Tibial artery (tissue), 4 donors: ENCODE data around the gene COL5A2.

Experiments
- DNase-seq, 2 donors: peaks; one replicate each; pipeline ENCODE4 v3.0.0-alpha.2; 2019
- H3K27ac ChIP-seq, 2 donors: fragments of 200-600 bp; sonication (generic) in 1 of 2; 1 replicate in 1 of 2; 2 replicates in 1 of 2; pipeline ENCODE4 v1.5.1; 2018 to 2019; ENCODE audit warnings: mild to moderate bottlenecking in 1 of 2
- H3K27me3 ChIP-seq, 2 donors: fragments of 200-600 bp; sonication (generic) in 1 of 2; one replicate each; pipeline versions ENCODE4 v1.5.1 to v1.6.0; 2016 to 2019
- H3K36me3 ChIP-seq, 3 donors: fragments of 200-600 bp; sonication (generic) in 2 of 3; one replicate each; pipeline ENCODE4 v1.5.1; 2016 to 2019; ENCODE audit warnings: mild to moderate bottlenecking in 2 of 3
- H3K4me1 ChIP-seq, 4 donors: fragments of 200-600 bp; sonication (generic) in 2 of 4; 1 replicate in 3 of 4; 2 replicates in 1 of 4; pipeline ENCODE4 v1.5.1; 2016 to 2019
- H3K4me3 ChIP-seq, 2 donors: fragments of 200-600 bp; sonication (generic) in 1 of 2; 1 replicate in 1 of 2; 2 replicates in 1 of 2; pipeline ENCODE4 v1.5.1; 2018 to 2019; ENCODE audit warnings: mild to moderate bottlenecking in 2 of 2
- H3K9me3 ChIP-seq, 3 donors: fragments of 200-600 bp; sonication (generic) in 1 of 3; one replicate each; pipeline ENCODE4 v1.5.1; 2016 to 2019
- intact Hi-C: fragments of 100-400 bp; cut with DNase I; formaldehyde crosslinking; loops from one replicate; pipeline ENCODE4 v1.15.0; 2023; ENCODE audit warnings: low total_unique reads
- TF ChIP-seq, protein P1 (sequence below), 2 experiments: fragments of 200-600 bp in 1 of 2; fragments of 450-650 bp in 1 of 2; IDR thresholded peaks; one replicate each; pipeline ENCODE4 v1.5.1; 2017 to 2019; ENCODE audit warnings: antibody characterized with exemption in 2 of 2, mild to moderate bottlenecking in 1 of 2, moderate library complexity in 1 of 2

The COL5A2 gene

DNA sequence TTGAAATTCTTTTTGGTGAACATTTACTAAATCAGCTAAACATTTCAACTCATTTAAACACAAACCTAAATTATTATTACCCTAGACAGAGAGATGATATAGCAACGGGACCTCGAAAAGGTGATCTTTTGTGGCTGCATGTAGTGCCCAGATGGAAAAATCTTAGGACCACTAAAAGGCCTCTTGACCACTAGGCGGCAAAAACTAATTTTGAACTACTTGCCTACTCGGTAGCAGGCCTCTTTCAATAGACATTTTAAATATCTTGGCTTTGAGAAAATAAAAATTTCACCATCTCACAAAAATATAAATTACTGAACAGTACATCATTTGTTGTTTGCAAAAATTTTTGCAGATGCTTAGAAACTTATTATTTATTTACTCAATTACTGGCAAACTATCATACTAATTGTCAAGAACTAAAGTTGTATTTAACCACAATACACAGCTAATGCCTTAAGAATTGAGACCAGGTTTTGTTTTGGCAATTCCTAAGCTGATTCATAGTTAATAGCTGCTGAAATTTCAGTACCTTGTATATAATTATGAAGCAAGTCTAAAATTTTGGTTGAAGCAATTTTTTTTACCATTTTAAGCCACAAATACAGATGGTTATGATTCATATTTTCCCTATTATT is 196.0 kb downstream of the COL5A2 start:
- Histone ChIP-seq H3K4me1 (peaks cover 0 to 86% (median 8%) of the 10 kb centered on the region in 4 donors), H3K36me3 (peaks cover 18 to 38% (median 25%) of the 10 kb centered on the region in 3 donors), H3K9me3 (no peaks in the 10 kb centered on the region), H3K4me3 (peak overlapping the region; percentile 13 to 19), H3K27ac (peak overlapping the region; percentile 90), H3K27me3 (no peaks in the 10 kb centered on the region)
- TF ChIP-seq, protein P1, sequence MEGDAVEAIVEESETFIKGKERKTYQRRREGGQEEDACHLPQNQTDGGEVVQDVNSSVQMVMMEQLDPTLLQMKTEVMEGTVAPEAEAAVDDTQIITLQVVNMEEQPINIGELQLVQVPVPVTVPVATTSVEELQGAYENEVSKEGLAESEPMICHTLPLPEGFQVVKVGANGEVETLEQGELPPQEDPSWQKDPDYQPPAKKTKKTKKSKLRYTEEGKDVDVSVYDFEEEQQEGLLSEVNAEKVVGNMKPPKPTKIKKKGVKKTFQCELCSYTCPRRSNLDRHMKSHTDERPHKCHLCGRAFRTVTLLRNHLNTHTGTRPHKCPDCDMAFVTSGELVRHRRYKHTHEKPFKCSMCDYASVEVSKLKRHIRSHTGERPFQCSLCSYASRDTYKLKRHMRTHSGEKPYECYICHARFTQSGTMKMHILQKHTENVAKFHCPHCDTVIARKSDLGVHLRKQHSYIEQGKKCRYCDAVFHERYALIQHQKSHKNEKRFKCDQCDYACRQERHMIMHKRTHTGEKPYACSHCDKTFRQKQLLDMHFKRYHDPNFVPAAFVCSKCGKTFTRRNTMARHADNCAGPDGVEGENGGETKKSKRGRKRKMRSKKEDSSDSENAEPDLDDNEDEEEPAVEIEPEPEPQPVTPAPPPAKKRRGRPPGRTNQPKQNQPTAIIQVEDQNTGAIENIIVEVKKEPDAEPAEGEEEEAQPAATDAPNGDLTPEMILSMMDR (IDR thresholded peaks at IDR 0.05): peak; percentile 30 to 59
- DNase-seq: no peak
- intact Hi-C loops: no loop called here
